Aorta (tissue), 5 donors: ENCODE measurements around the gene CIBAR2. TPM values are rescaled to one million over a fixed set of nuclear protein-coding genes. Genes with fewer than 3 reads are reported as not detected.

Experiments
- ATAC-seq: fragments of 200-7000 bp; cut with Tn5 transposase; one replicate; pipeline ENCODE4 v1.9.1; 2022; ENCODE audit warnings: moderate library complexity; ENCODE audit not compliant: low FRiP score
- DNase-seq, 2 donors: peaks; one replicate each; pipeline ENCODE4 v3.0.0-alpha.2; 2020
- H3K27ac ChIP-seq, 2 donors: one replicate each; pipeline ENCODE4 v1.5.1; 2013; ENCODE audit warnings: low read length in 2 of 2, mild to moderate bottlenecking in 2 of 2, moderate library complexity in 2 of 2, control low read depth in 1 of 2, inconsistent platforms in 1 of 2, low read depth in 1 of 2
- H3K27me3 ChIP-seq, 2 donors: one replicate each; pipeline ENCODE4 v1.6.1; 2013; ENCODE audit warnings: control low read depth in 1 of 2, low read length in 1 of 2, mild to moderate bottlenecking in 1 of 2, moderate library complexity in 1 of 2; ENCODE audit not compliant: insufficient read depth in 2 of 2, control insufficient read depth in 1 of 2
- H3K36me3 ChIP-seq, 2 donors: one replicate each; pipeline ENCODE4 v1.6.1; 2013; ENCODE audit warnings: control low read depth in 1 of 2, low read length in 1 of 2, mild to moderate bottlenecking in 1 of 2; ENCODE audit not compliant: insufficient read depth in 2 of 2, control insufficient read depth in 1 of 2
- H3K4me1 ChIP-seq, 2 donors: one replicate each; pipeline ENCODE4 v1.6.1; 2013; ENCODE audit warnings: low read length in 2 of 2, control low read depth in 1 of 2, mild to moderate bottlenecking in 1 of 2, moderate library complexity in 1 of 2; ENCODE audit not compliant: insufficient read depth in 2 of 2, control insufficient read depth in 1 of 2
- H3K4me3 ChIP-seq, 2 donors: one replicate each; pipeline ENCODE4 v1.5.1; 2013; ENCODE audit warnings: low read length in 2 of 2, control low read depth in 1 of 2, mild to moderate bottlenecking in 1 of 2
- H3K9me3 ChIP-seq: one replicate; pipeline ENCODE4 v1.6.1; 2013; ENCODE audit warnings: mild to moderate bottlenecking, low read length; ENCODE audit not compliant: control insufficient read depth
- WGBS, 2 donors: extraction: QIAGEN DNeasy Blood & Tissue Kit; methylation state at CpG; one replicate each; pipeline ENCODE4 v1.1.7; 2013; 5-methylcytosine and 5-hydroxymethylcytosine counted together
- intact Hi-C, 2 donors: fragments of 100-400 bp; cut with DNase I; formaldehyde crosslinking; loops; one replicate each; pipeline versions ENCODE4 v1.14.2 to v1.15.0; 2022
- polyA plus RNA-seq, 2 donors: library from polyadenylated mRNA; stranded (reverse); fragments of 200-250 nt; gene quantifications; one replicate each; pipeline ENCODE4 v1.2.3, GENCODE V29; 2013
- total RNA-seq, 2 donors: library from RNA; stranded (reverse); fragmentation: NEBNext Ultra II Directional; extraction: Animal tissue kit (Norgen Biotek cat#: 25700); gene quantifications; one replicate each; pipeline ENCODE4 v1.2.1, GENCODE V29; 2021
- donor health status: healthy with polysubstance abuse.
- donor health status: Bipolar disorder and iron deficiency.
- donor health status: DM: no; HTN: no; CAD: no.
- donor health status: DM: no; HTN: no; CAD: no.
- donor health status: DM: yes; HTN: yes; CAD: no.

Gene CIBAR2
- total and polyA plus RNA-seq, 4 donors: 0.57 TPM; not detected in 3

- DNase-seq: no peak
- 89 to 92% methylated on average over 8 of the region's 8 CpGs for WGBS, 2 donors
- no peaks in the 10 kb centered on the region for H3K9me3 ChIP-seq
- ATAC-seq: peak; percentile 15
- H3K27me3 ChIP-seq: no peaks in the 10 kb centered on the region
- peaks cover 0 to 2% of the 10 kb centered on the region in 2 donors for H3K36me3 ChIP-seq
- no peaks in the 10 kb centered on the region for H3K4me1 ChIP-seq
- no peak overlapping the region for H3K27ac ChIP-seq
- intact Hi-C loops: no loop called here
- H3K4me3 ChIP-seq: no peak overlapping the region
Observed at GRCh38 chr16:85072076-85072860, 40.0 kb downstream of the CIBAR2 start.

GRCh38 chr16:85069171-85069570 lies 43.1 kb downstream of the CIBAR2 start:
- no peaks in the 10 kb centered on the region for H3K4me1 ChIP-seq
- peaks cover 0 to 2% of the 10 kb centered on the region in 2 donors for H3K36me3 ChIP-seq
- ATAC-seq: no peak
- H3K9me3 ChIP-seq: no peaks in the 10 kb centered on the region
- intact Hi-C loops: no loop called here
- no peaks in the 10 kb centered on the region for H3K27me3 ChIP-seq
- H3K27ac ChIP-seq: no peak overlapping the region
- WGBS, 2 donors: 85 to 95% methylated on average over 7 of the region's 7 CpGs
- no peak overlapping the region for H3K4me3 ChIP-seq
- no peak for DNase-seq

- no peak for ATAC-seq
- no peaks in the 10 kb centered on the region for H3K9me3 ChIP-seq
- H3K27me3 ChIP-seq: no peaks in the 10 kb centered on the region
- DNase-seq: no peak
- no peak overlapping the region for H3K27ac ChIP-seq
- peaks cover 0 to 2% of the 10 kb centered on the region in 2 donors for H3K36me3 ChIP-seq
- intact Hi-C loops: no loop called here
- H3K4me3 ChIP-seq: no peak overlapping the region
- H3K4me1 ChIP-seq: no peaks in the 10 kb centered on the region
- WGBS, 2 donors: 86 to 96% methylated on average over 8 of the region's 8 CpGs
Observed at GRCh38 chr16:85068746-85069145, 43.5 kb downstream of the CIBAR2 start.

- no peaks in the 10 kb centered on the region for H3K27me3 ChIP-seq
- H3K36me3 ChIP-seq: no peaks in the 10 kb centered on the region
- intact Hi-C loops: no loop called here
- ATAC-seq (no peak), DNase-seq (no peak)
- 90 to 93% methylated on average over 8 of the region's 8 CpGs for WGBS, 2 donors
- H3K27ac ChIP-seq: no peak overlapping the region
- no peaks in the 10 kb centered on the region for H3K4me1 ChIP-seq
- H3K9me3 ChIP-seq: no peaks in the 10 kb centered on the region
- no peak overlapping the region for H3K4me3 ChIP-seq
Observed at GRCh38 chr16:85067426-85067825, 44.8 kb downstream of the CIBAR2 start.

- Histone ChIP-seq H3K4me1 (no peaks in the 10 kb centered on the region), H3K36me3 (no peaks in the 10 kb centered on the region), H3K4me3 (no peak overlapping the region), H3K27me3 (no peaks in the 10 kb centered on the region), H3K9me3 (no peaks in the 10 kb centered on the region), H3K27ac (no peak overlapping the region)
- WGBS, 2 donors: 95% methylated on average over 18 of the region's 18 CpGs
- intact Hi-C loops: no loop called here
- ATAC-seq (no peak), DNase-seq (no peak)
Observed at GRCh38 chr16:85067024-85067423, 45.2 kb downstream of the CIBAR2 start.

GRCh38 chr16:85066346-85066885 lies 45.9 kb downstream of the CIBAR2 start:
- DNase-seq (no peak), ATAC-seq (no peak)
- Histone ChIP-seq H3K27ac (no peak overlapping the region), H3K4me3 (no peak overlapping the region), H3K9me3 (no peaks in the 10 kb centered on the region), H3K4me1 (no peaks in the 10 kb centered on the region), H3K36me3 (no peaks in the 10 kb centered on the region), H3K27me3 (no peaks in the 10 kb centered on the region)
- intact Hi-C loops: no loop called here
- WGBS, 2 donors: 93 to 94% methylated on average over 12 of the region's 12 CpGs

GRCh38 chr16:85065099-85065498 lies 47.2 kb downstream of the CIBAR2 start:
- H3K9me3 ChIP-seq: no peaks in the 10 kb centered on the region
- no peaks in the 10 kb centered on the region for H3K4me1 ChIP-seq
- no peaks in the 10 kb centered on the region for H3K27me3 ChIP-seq
- H3K27ac ChIP-seq: no peak overlapping the region
- 89 to 91% methylated on average over 13 of the region's 13 CpGs for WGBS, 2 donors
- no peak for ATAC-seq
- no peak overlapping the region for H3K4me3 ChIP-seq
- H3K36me3 ChIP-seq: no peaks in the 10 kb centered on the region
- intact Hi-C loops: no loop called here
- DNase-seq: no peak

- H3K27ac ChIP-seq: no peak overlapping the region
- H3K9me3 ChIP-seq: no peaks in the 10 kb centered on the region
- H3K27me3 ChIP-seq: no peaks in the 10 kb centered on the region
- no peaks in the 10 kb centered on the region for H3K4me1 ChIP-seq
- H3K4me3 ChIP-seq: no peak overlapping the region
- no peak for DNase-seq
- no peaks in the 10 kb centered on the region for H3K36me3 ChIP-seq
- no peak for ATAC-seq
- 57 to 72% methylated on average over 6 of the region's 6 CpGs for WGBS, 2 donors
- intact Hi-C loops: no loop called here
Observed at GRCh38 chr16:85064186-85064585, 48.1 kb downstream of the CIBAR2 start.

GRCh38 chr16:85062845-85063244 lies 49.4 kb downstream of the CIBAR2 start:
- no peaks in the 10 kb centered on the region for H3K9me3 ChIP-seq
- DNase-seq (no peak), ATAC-seq (no peak)
- H3K27me3 ChIP-seq: no peaks in the 10 kb centered on the region
- no peaks in the 10 kb centered on the region for H3K4me1 ChIP-seq
- WGBS, 2 donors: 92 to 93% methylated on average over 11 of the region's 11 CpGs
- intact Hi-C loops: no loop called here
- no peak overlapping the region for H3K4me3 ChIP-seq
- H3K27ac ChIP-seq: no peak overlapping the region
- H3K36me3 ChIP-seq: no peaks in the 10 kb centered on the region
